ENCODE results near the gene PKD2L1. TPM values are rescaled to one million over a fixed set of nuclear protein-coding genes. Genes with fewer than 3 reads are reported as not detected.

The PKD2L1 gene
- total and polyA plus RNA-seq, 9 of the 15 experiments (the other 6 are each of a cell fraction or from before 2014, with no cell fraction given), result not detected

DNA sequence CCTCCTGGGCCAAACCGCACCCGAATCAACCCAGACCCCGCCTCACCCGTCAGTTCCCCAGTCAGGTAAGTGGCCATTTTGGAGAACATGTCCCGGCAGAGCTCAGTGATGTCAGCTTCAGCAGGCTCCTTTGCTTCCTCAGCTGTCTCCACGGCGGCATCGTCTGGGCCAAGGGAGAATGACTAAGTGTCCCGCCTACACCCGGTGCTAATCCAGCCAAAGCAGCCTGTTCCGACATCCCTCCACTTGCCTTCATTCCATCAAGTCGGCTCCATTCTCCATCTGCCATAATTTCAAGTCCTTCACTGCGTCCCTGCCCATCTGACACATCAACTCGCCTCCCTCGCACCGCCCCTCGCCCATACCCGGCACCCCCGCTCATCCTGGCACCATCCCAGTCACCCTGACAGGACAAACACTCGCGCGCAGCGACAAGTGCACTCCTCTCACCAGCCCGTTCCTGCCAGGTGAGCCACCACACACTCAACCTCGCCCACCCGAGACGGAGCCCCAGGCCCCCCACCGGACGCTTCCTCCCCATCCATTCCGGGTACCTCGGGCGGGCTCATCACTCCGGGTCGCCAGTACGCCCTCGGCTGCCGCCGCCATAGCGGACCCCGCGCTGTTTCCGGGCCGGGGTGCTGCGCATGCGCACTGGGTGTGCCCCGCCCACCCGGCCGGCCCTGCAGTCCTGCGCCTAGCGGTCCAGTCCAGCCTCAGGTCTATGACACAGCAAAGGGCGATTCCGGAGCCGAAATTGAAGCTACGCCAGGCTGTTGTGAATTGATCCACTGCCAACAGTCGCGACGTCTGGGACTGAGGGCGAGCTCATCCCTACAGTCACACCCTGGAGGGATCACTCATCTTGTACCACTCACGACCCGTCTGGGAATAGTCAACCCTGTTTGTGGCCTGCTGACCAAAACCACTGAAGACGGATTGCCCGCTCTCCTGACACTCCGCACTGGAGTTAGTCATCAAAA lies 43.7 kb downstream of the PKD2L1 start, which contains the start of gene BLOC1S2 (continued):
- TF ChIP-seq, protein P1, sequence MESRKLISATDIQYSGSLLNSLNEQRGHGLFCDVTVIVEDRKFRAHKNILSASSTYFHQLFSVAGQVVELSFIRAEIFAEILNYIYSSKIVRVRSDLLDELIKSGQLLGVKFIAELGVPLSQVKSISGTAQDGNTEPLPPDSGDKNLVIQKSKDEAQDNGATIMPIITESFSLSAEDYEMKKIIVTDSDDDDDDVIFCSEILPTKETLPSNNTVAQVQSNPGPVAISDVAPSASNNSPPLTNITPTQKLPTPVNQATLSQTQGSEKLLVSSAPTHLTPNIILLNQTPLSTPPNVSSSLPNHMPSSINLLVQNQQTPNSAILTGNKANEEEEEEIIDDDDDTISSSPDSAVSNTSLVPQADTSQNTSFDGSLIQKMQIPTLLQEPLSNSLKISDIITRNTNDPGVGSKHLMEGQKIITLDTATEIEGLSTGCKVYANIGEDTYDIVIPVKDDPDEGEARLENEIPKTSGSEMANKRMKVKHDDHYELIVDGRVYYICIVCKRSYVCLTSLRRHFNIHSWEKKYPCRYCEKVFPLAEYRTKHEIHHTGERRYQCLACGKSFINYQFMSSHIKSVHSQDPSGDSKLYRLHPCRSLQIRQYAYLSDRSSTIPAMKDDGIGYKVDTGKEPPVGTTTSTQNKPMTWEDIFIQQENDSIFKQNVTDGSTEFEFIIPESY (CRISPR knock-in tag; IDR thresholded peaks at IDR 0.05), result no peak
- TF ChIP-seq ZC3H8 (IDR thresholded peaks at IDR 0.05), result peak; percentile 32; the same call in 1 of the 2 replicates
- peak; percentile 98 for TF ChIP-seq POLR2G (IDR thresholded peaks at IDR 0.05; ENCODE audit: low read depth, low read length)
- TF ChIP-seq ARHGAP35 (IDR thresholded peaks at IDR 0.05; ENCODE audit: partially characterized antibody), result peak; percentile 21
- TF ChIP-seq, protein P2, sequence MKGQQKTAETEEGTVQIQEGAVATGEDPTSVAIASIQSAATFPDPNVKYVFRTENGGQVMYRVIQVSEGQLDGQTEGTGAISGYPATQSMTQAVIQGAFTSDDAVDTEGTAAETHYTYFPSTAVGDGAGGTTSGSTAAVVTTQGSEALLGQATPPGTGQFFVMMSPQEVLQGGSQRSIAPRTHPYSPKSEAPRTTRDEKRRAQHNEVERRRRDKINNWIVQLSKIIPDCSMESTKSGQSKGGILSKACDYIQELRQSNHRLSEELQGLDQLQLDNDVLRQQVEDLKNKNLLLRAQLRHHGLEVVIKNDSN (CRISPR knock-in tag; IDR thresholded peaks at IDR 0.05), result 0 out of 2 replicates have a peak, but pooled peaks have one; percentile 25
- peak; percentile 84 for TF ChIP-seq MEIS2 (IDR thresholded peaks at IDR 0.05; ENCODE audit: partially characterized antibody)
- no peak for TF ChIP-seq SMARCC2 (IDR thresholded peaks at IDR 0.05; ENCODE audit: low read depth)
- TF ChIP-seq SAP30 (IDR thresholded peaks at IDR 0.05; ENCODE audit: borderline replicate concordance, insufficient read depth, low read depth, low read length, poor library complexity, severe bottlenecking), result peak; percentile 70
- TF ChIP-seq KLF16 (IDR thresholded peaks at IDR 0.05), result no peak
- no peak for TF ChIP-seq ZNF655 (CRISPR knock-in tag; IDR thresholded peaks at IDR 0.05)
- peak; percentile 55; the same call in 1 of the 2 replicates for TF ChIP-seq ETV5 (CRISPR knock-in tag; IDR thresholded peaks at IDR 0.05; ENCODE audit: low read depth)
- peak; percentile 19; the same call in 1 of the 2 replicates for TF ChIP-seq ARID4B (CRISPR knock-in tag; IDR thresholded peaks at IDR 0.05)
- peak; percentile 94 for TF ChIP-seq POLR2B (IDR thresholded peaks at IDR 0.05; ENCODE audit: low read depth, partially characterized antibody)
- TF ChIP-seq IRF1 (CRISPR knock-in tag; IDR thresholded peaks at IDR 0.05; ENCODE audit: borderline replicate concordance), result no peak
- TF ChIP-seq PHB2 (IDR thresholded peaks at IDR 0.05; ENCODE audit: low read depth), result peak; percentile 39; the same call in 1 of the 2 replicates
- 0 out of 4 replicates have a peak, but pooled peaks of 1 of the 2 experiments have one; percentile 43 for TF ChIP-seq RCOR1 (IDR thresholded peaks at IDR 0.05; ENCODE audit: borderline replicate concordance in 1 of 2, low read depth in 2 of 2, low read length in 2 of 2)
